ENCODE measurements around the gene PKP2.

The PKP2 gene

GRCh38 chr12:32822344-32822743 is 74.2 kb downstream of the PKP2 start:
- no peak for DNase-seq (ENCODE audit: low read depth)
- no peak overlapping the region for H3K4me3 ChIP-seq (ENCODE audit: control insufficient read depth, low read depth, low read length)
- TF ChIP-seq CTCF (conservative IDR thresholded peaks at IDR 0.05; ENCODE audit: control insufficient read depth, insufficient read depth, low read depth, low read length) = no peak

GRCh38 chr12:32821710-32822109 is 74.9 kb downstream of the PKP2 start:
- no peak for DNase-seq (ENCODE audit: low read depth)
- TF ChIP-seq CTCF (conservative IDR thresholded peaks at IDR 0.05; ENCODE audit: control insufficient read depth, insufficient read depth, low read depth, low read length) = no peak
- no peak overlapping the region for H3K4me3 ChIP-seq (ENCODE audit: control insufficient read depth, low read depth, low read length)

- no peak for TF ChIP-seq CTCF (conservative IDR thresholded peaks at IDR 0.05; ENCODE audit: control insufficient read depth, insufficient read depth, low read depth, low read length)
- H3K4me3 ChIP-seq (ENCODE audit: control insufficient read depth, low read depth, low read length) = no peak overlapping the region
- no peak for DNase-seq (ENCODE audit: low read depth)
Observed at GRCh38 chr12:32821293-32821692, 75.3 kb downstream of the PKP2 start.

GRCh38 chr12:32820376-32820931 is 76.1 kb downstream of the PKP2 start:
- no peak for TF ChIP-seq CTCF (conservative IDR thresholded peaks at IDR 0.05; ENCODE audit: control insufficient read depth, insufficient read depth, low read depth, low read length)
- H3K4me3 ChIP-seq (ENCODE audit: control insufficient read depth, low read depth, low read length) = no peak overlapping the region
- no peak for DNase-seq (ENCODE audit: low read depth)

GRCh38 chr12:32819424-32819823 is 77.2 kb downstream of the PKP2 start:
- DNase-seq (ENCODE audit: low read depth) = no peak
- no peak for TF ChIP-seq CTCF (conservative IDR thresholded peaks at IDR 0.05; ENCODE audit: control insufficient read depth, insufficient read depth, low read depth, low read length)
- H3K4me3 ChIP-seq (ENCODE audit: control insufficient read depth, low read depth, low read length) = no peak overlapping the region

- no peak for TF ChIP-seq CTCF (conservative IDR thresholded peaks at IDR 0.05; ENCODE audit: control insufficient read depth, insufficient read depth, low read depth, low read length)
- peak; percentile 2 for DNase-seq (ENCODE audit: low read depth)
- H3K4me3 ChIP-seq (ENCODE audit: control insufficient read depth, low read depth, low read length) = no peak overlapping the region
Observed at GRCh38 chr12:32811686-32812392, 84.7 kb downstream of the PKP2 start.
